ENCODE measurements around the gene WNT7A.

GRCh38 chr3:13838421-13838820 lies 41.5 kb downstream of the WNT7A start:
- TF ChIP-seq MYC (IDR thresholded peaks at IDR 0.05; ENCODE audit: low read depth, low read length), result no peak
- TF ChIP-seq, protein P1, sequence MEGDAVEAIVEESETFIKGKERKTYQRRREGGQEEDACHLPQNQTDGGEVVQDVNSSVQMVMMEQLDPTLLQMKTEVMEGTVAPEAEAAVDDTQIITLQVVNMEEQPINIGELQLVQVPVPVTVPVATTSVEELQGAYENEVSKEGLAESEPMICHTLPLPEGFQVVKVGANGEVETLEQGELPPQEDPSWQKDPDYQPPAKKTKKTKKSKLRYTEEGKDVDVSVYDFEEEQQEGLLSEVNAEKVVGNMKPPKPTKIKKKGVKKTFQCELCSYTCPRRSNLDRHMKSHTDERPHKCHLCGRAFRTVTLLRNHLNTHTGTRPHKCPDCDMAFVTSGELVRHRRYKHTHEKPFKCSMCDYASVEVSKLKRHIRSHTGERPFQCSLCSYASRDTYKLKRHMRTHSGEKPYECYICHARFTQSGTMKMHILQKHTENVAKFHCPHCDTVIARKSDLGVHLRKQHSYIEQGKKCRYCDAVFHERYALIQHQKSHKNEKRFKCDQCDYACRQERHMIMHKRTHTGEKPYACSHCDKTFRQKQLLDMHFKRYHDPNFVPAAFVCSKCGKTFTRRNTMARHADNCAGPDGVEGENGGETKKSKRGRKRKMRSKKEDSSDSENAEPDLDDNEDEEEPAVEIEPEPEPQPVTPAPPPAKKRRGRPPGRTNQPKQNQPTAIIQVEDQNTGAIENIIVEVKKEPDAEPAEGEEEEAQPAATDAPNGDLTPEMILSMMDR (IDR thresholded peaks at IDR 0.05; ENCODE audit: extremely low read depth in 1 of 2, insufficient read depth in 1 of 2, low read depth in 1 of 2, low read length in 2 of 2), result no peak
